ENCODE data around the gene ALS2CL. TPM values are rescaled to one million over a fixed set of nuclear protein-coding genes. Genes with fewer than 3 reads are reported as not detected.

The ALS2CL gene
- total and polyA plus RNA-seq, 2 donors (not counting 3 experiments of a cell fraction or from before 2014, with no cell fraction given) = 7.8 to 10.1 TPM

DNA sequence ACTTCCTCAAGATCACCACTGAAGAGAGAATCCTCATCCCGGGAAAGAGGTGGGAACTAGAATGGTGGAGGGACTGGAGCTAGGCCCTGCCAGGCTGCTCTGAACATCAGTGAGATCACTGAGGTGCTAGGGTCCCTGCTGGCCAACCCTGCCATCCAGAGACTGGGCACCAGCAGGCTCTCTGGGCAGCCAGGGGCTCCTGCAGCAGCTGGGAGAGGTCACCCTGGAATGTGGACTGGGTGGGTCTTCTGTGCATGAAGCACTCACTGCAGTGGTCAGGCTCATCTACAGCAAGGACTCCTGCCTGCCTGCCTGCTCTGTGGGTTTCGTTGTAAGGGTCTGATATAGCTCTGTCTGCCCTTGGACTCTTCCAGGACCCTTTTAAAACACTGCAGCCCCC lies 24.9 kb downstream of the ALS2CL start:
- FAIRE-seq = no peak
- CTCF ChIA-PET = no interaction called here
- intact Hi-C loops (cut with micrococcal nuclease) = no loop called here

More for the DNA sequence above, 24.9 kb downstream of the ALS2CL start:
- TF ChIP-seq FOS (IDR thresholded peaks at IDR 0.05; ENCODE audit: borderline replicate concordance, insufficient read depth, low read length) (no peak), MYC (IDR thresholded peaks at IDR 0.05; ENCODE audit: low read depth, low read length) (no peak), GATA2 (IDR thresholded peaks at IDR 0.05; ENCODE audit: insufficient read depth, insufficient read length, low read depth, low read length) (no peak), POLR2AphosphoS5 (IDR thresholded peaks at IDR 0.05; ENCODE audit: insufficient read depth, low read depth, low read length) (no peak), EZH2 (IDR thresholded peaks at IDR 0.05; ENCODE audit: borderline replicate concordance, low read depth, low read length, severe bottlenecking) (no peak), JUN (IDR thresholded peaks at IDR 0.05; ENCODE audit: borderline replicate concordance, insufficient read depth, insufficient read length, low read depth) (no peak), POLR2A (IDR thresholded peaks at IDR 0.05; ENCODE audit: low read depth, low read length) (no peak)
- TF ChIP-seq, protein P1, sequence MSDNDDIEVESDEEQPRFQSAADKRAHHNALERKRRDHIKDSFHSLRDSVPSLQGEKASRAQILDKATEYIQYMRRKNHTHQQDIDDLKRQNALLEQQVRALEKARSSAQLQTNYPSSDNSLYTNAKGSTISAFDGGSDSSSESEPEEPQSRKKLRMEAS (IDR thresholded peaks at IDR 0.05; ENCODE audit: insufficient read depth, insufficient read length) = no peak
- TF ChIP-seq, protein P2, sequence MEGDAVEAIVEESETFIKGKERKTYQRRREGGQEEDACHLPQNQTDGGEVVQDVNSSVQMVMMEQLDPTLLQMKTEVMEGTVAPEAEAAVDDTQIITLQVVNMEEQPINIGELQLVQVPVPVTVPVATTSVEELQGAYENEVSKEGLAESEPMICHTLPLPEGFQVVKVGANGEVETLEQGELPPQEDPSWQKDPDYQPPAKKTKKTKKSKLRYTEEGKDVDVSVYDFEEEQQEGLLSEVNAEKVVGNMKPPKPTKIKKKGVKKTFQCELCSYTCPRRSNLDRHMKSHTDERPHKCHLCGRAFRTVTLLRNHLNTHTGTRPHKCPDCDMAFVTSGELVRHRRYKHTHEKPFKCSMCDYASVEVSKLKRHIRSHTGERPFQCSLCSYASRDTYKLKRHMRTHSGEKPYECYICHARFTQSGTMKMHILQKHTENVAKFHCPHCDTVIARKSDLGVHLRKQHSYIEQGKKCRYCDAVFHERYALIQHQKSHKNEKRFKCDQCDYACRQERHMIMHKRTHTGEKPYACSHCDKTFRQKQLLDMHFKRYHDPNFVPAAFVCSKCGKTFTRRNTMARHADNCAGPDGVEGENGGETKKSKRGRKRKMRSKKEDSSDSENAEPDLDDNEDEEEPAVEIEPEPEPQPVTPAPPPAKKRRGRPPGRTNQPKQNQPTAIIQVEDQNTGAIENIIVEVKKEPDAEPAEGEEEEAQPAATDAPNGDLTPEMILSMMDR (IDR thresholded peaks at IDR 0.05; ENCODE audit: extremely low read depth in 1 of 2, insufficient read depth in 1 of 2, low read depth in 1 of 2, low read length in 2 of 2) = no peak
- no peaks in the 10 kb centered on the region for H3K9me1 ChIP-seq (replicated peaks; ENCODE audit: control insufficient read depth, extremely low read depth, insufficient read depth, low read length)
- no peak overlapping the region for H3K4me3 ChIP-seq (replicated peaks in 1 of 3; ENCODE audit: insufficient read depth in 1 of 3, low read depth in 1 of 3, low read length in 3 of 3)
- POLR2A ChIA-PET = no interaction called here
- no peaks in the 10 kb centered on the region for H3K27me3 ChIP-seq (ENCODE audit: control insufficient read depth in 2 of 2, insufficient read depth in 2 of 2, low read length in 2 of 2)
- H3K4me1 ChIP-seq (ENCODE audit: control insufficient read depth, extremely low read depth, insufficient read depth, low read length) = no peaks in the 10 kb centered on the region
- no peak overlapping the region for H3K9ac ChIP-seq (replicated peaks; ENCODE audit: extremely low read depth, insufficient read depth, low read length)
- H3K4me2 ChIP-seq (ENCODE audit: insufficient read depth, low read length) = no peak overlapping the region
- no peaks in the 10 kb centered on the region for H4K20me1 ChIP-seq (replicated peaks; ENCODE audit: control insufficient read depth, extremely low read depth, insufficient read depth, low read length)
- BruUV-seq (replicated peaks) = no TSS peak
- H3K9me3 ChIP-seq (replicated peaks; ENCODE audit: control insufficient read depth, insufficient read depth, low read length) = no peaks in the 10 kb centered on the region
- DNase-seq (ENCODE audit: low read depth, low spot score) = no peak
- H3K79me2 ChIP-seq (ENCODE audit: control insufficient read depth, insufficient read depth, low read length) = no peaks in the 10 kb centered on the region
- no peaks in the 10 kb centered on the region for H3K36me3 ChIP-seq (ENCODE audit: control insufficient read depth in 2 of 2, extremely low read depth in 1 of 2, insufficient read depth in 2 of 2, low read length in 2 of 2)
- H2AFZ ChIP-seq (ENCODE audit: low read depth, low read length) = no peak overlapping the region
- dilution Hi-C loops (cut with MboI; ENCODE audit: extremely low pct_ligation_motif_present, low sequenced_read_pairs) = no loop called here
- H3K27ac ChIP-seq (ENCODE audit: insufficient read depth, low read depth, low read length) = no peak overlapping the region

Measured in endothelial cell of umbilical vein (primary cell).